HCT116 (cell line): ENCODE results near the gene ZNF784.

Source experiments
- CEBPB ChIP-seq: IDR thresholded peaks from 2 replicates; pipeline ENCODE4 v1.6.1; 2012; ENCODE audit warnings: low read depth
- CTCF ChIP-seq, 3 experiments: fragments of 200-600 bp in 1 of 3; sonication (generic) in 1 of 3; IDR thresholded peaks in 2 of 3; conservative IDR thresholded peaks in 1 of 3; 2 replicates each; pipeline ENCODE4 v1.5.1; 2012 to 2017; ENCODE audit warnings: low read depth in 2 of 3, low read length in 2 of 3, antibody characterized with exemption in 1 of 3, borderline replicate concordance in 1 of 3, control low read depth in 1 of 3, mild to moderate bottlenecking in 1 of 3, mixed read lengths in 1 of 3, mixed run types in 1 of 3, moderate library complexity in 1 of 3; ENCODE audit not compliant: insufficient read depth in 1 of 3
- EGR1 ChIP-seq: IDR thresholded peaks from 2 replicates; pipeline ENCODE4 v1.6.1; 2012; ENCODE audit warnings: low read depth
- ELF1 ChIP-seq: IDR thresholded peaks from 2 replicates; pipeline ENCODE4 v1.6.1; 2012; ENCODE audit warnings: low read depth, borderline replicate concordance
- EZH2 ChIP-seq: fragments of 200-600 bp; sonication (generic); IDR thresholded peaks from 2 replicates; pipeline ENCODE4 v1.6.1; 2017; ENCODE audit warnings: antibody characterized with exemption, mixed run types
- EZH2phosphoT487 ChIP-seq: fragments of 200-600 bp; IDR thresholded peaks from 2 replicates; pipeline ENCODE4 v1.6.1; 2018; ENCODE audit warnings: antibody characterized with exemption, borderline replicate concordance
- MAX ChIP-seq: IDR thresholded peaks from 2 replicates; pipeline ENCODE4 v1.6.1; 2012
- POLR2A ChIP-seq: IDR thresholded peaks from 2 replicates; pipeline ENCODE4 v1.7.0; 2011; ENCODE audit warnings: borderline replicate concordance; ENCODE audit not compliant: insufficient read depth, insufficient read length; ENCODE audit errors: extremely low read depth
- POLR2AphosphoS5 ChIP-seq: IDR thresholded peaks from 2 replicates; pipeline ENCODE4 v1.6.1; 2011; ENCODE audit warnings: mild to moderate bottlenecking, low read depth, low read length, moderate library complexity
- REST ChIP-seq: IDR thresholded peaks from 2 replicates; pipeline ENCODE4 v1.6.1; 2012; ENCODE audit warnings: low read depth

- TF ChIP-seq CTCF (IDR thresholded peaks at IDR 0.05 in 2 of 3, conservative IDR thresholded peaks at IDR 0.05 in 1 of 3; ENCODE audit: borderline replicate concordance in 1 of 3, insufficient read depth in 1 of 3, low read depth in 2 of 3, low read length in 2 of 3) (no peak), MAX (no peak), REST (no peak), POLR2AphosphoS5 (no peak), POLR2A (no peak), EZH2 (no peak), ELF1 (no peak), EGR1 (no peak), CEBPB (no peak), EZH2phosphoT487 (no peak)
These were observed 5.9 kb downstream of the ZNF784 start for GRCh38 chr19:55618426-55618825.
